ENCODE measurements around the gene GOLGA6L10. TPM values are rescaled to one million over a fixed set of nuclear protein-coding genes. Genes with fewer than 3 reads are reported as not detected.

The GOLGA6L10 gene
- 0.18 to 0.38 TPM (median 0.35 TPM) in 5 replicates for total RNA-seq (2022; extraction: Qiagen RNA extraction)

GRCh38 chr15:82349375-82349774 is at the start of gene GOLGA6L10:
TSS of gene GOLGA6L10 (minus strand) at chr15:82349475. CDS start at chr15:82349375, 100 bp downstream.

Other genes with a start within 250 kb of the GOLGA6L10 start
- 21.0 to 30.1 TPM (median 26.6 TPM) in 5 replicates for gene EFL1, start 86.7 kb downstream of the GOLGA6L10 start, total RNA-seq (2022; extraction: Qiagen RNA extraction)
- gene SAXO2, start 86.7 kb downstream of the GOLGA6L10 start, total RNA-seq (2022; extraction: Qiagen RNA extraction): 0.99 to 3.1 TPM (median 2.4 TPM) in 5 replicates
- 1.4 to 2.2 TPM (median 2.1 TPM) in 5 replicates for gene GOLGA6L9, start 80.3 kb upstream of the GOLGA6L10 start, total RNA-seq (2022; extraction: Qiagen RNA extraction)
- 3,722 to 5,028 TPM (median 3,855 TPM) in 5 replicates for gene RPS17, start 191.0 kb upstream of the GOLGA6L10 start, total RNA-seq (2022; extraction: Qiagen RNA extraction)